Measurements from ENCODE around the gene CTRL.

Gene CTRL

GRCh38 chr16:67963292-67963661 lies 31.6 kb upstream of the CTRL start:
- DNase-seq (ENCODE audit: low spot score), result no peak

- DNase-seq (ENCODE audit: low spot score), result no peak
These were observed 30.5 kb upstream of the CTRL start for GRCh38 chr16:67962135-67962534.

- DNase-seq (ENCODE audit: low spot score), result peak; percentile 51
These were observed 29.9 kb upstream of the CTRL start for GRCh38 chr16:67961551-67961957.

DNA sequence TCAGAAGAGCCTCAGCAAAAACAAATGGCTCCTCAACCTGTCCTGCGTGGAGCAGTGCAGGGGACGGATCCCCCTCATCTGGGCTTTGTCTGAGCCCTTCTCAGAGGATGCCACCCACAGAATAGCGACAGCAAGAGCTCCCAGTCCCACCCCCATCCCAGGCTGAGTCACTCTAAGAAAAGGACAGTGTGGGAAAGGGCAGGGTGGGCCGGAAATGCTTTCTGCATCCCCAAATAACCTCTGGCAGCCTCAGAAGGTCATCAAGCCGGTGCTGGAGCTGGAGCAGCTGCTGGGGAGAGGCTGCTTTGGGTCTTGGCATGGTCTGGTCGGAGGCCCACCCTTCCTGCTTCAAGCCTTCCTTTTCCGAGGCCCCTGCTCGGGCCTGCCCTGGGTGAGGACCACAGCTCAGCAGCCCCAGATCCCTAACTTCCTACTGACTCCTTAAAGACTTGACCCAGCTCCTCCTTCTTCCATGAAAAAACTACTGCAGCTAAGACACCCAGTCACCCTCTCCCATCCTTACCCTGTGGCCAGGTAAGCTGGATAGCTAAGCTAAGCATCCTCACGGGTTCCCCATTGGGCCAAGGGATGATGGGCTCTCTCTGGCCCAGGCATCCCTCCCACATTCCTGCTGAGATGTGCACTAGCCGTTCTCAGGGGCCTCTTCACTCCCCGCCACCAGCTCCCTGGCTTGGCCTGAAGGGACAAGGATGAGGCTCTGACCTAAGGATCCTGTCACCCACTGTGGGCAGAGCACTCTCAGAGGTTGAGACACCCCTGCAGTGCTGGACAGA lies 28.1 kb upstream of the CTRL start:
- no peak for DNase-seq (ENCODE audit: low spot score)

GRCh38 chr16:67957622-67958021 lies 26.0 kb upstream of the CTRL start:
- no peak for DNase-seq (ENCODE audit: low spot score)

GRCh38 chr16:67954421-67955196 lies 22.9 kb upstream of the CTRL start:
- DNase-seq (ENCODE audit: low spot score), result no peak

- no peak for DNase-seq (ENCODE audit: low spot score)
These were observed 22.1 kb upstream of the CTRL start for GRCh38 chr16:67953641-67954375.

DNA sequence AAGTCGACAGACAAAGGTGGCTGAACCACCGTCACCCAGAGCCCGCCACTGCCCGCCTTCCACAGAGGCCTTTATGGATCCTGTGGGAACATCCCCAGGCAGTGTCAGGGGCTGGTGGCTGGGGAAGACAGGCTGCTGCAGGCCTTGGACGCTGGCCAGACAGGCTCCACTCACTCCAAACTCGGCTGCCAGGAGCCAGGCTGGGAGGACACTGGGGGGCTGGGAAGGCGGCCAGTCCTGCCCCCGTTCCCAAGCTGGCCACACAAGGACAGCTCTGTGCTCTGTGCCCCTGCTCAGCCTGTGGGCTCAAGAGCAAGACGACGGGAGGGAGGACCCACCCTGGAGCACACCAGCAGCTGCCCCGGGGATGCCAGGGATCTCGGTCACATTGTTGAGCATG lies 19.8 kb upstream of the CTRL start:
- no peak for DNase-seq (ENCODE audit: low spot score)

- DNase-seq (ENCODE audit: low spot score), result no peak
These were observed 18.7 kb upstream of the CTRL start for GRCh38 chr16:67950335-67950843.

- DNase-seq (ENCODE audit: low spot score), result no peak
These were observed 18.0 kb upstream of the CTRL start for GRCh38 chr16:67949645-67950044.

- no peak for DNase-seq (ENCODE audit: low spot score)
These were observed 16.4 kb upstream of the CTRL start for GRCh38 chr16:67948015-67948414.

- DNase-seq (ENCODE audit: low spot score), result no peak
These were observed 15.4 kb upstream of the CTRL start for GRCh38 chr16:67946966-67947558.

- no peak for DNase-seq (ENCODE audit: low spot score)
These were observed 14.5 kb upstream of the CTRL start for GRCh38 chr16:67946128-67946569.

DNA sequence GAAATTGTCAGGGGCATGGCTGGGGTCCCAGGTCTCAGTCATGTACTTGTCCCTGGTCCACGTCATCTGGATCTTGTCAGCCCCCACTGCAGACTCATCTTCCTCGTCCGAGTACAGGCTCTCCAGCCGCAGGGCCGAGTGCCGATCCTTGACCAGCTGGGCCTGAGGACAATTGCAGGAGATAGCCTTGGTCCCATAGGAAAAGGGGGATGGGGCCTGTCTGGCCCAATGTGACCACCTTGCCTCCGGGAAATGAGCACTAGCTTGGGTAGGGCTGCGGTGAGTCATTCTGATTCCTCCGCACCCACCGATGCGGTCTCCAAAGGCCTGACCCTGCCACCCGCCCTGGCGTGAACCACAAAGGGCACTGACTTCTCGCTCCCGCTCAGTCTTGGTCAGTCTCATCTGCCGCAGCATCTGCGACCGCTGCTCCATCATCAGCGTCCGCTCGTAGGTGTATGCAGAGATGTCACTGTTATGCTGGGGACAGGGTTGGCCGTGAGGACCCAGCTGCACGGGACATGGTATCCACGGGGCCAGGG lies 13.8 kb upstream of the CTRL start:
- DNase-seq (ENCODE audit: low spot score), result no peak

- DNase-seq (ENCODE audit: low spot score), result no peak
These were observed 13.2 kb upstream of the CTRL start for GRCh38 chr16:67944690-67945391.

- DNase-seq (ENCODE audit: low spot score), result no peak
These were observed 12.2 kb upstream of the CTRL start, which contains the start of gene LCAT for GRCh38 chr16:67943619-67944504. LCAT (minus strand) TSS chr16:67944120; CDS start chr16:67944101, 19 bp downstream.

- no peak for DNase-seq (ENCODE audit: low spot score)
These were observed 11.6 kb upstream of the CTRL start for GRCh38 chr16:67943256-67943618.

- DNase-seq (ENCODE audit: low spot score), result no peak
These were observed 11.0 kb upstream of the CTRL start for GRCh38 chr16:67942510-67943255.

GRCh38 chr16:67942200-67942509 lies 10.5 kb upstream of the CTRL start:
- peak; percentile 45 for DNase-seq (ENCODE audit: low spot score)
